Measurements from ENCODE around the gene ZSCAN18.

The ZSCAN18 gene

DNA sequence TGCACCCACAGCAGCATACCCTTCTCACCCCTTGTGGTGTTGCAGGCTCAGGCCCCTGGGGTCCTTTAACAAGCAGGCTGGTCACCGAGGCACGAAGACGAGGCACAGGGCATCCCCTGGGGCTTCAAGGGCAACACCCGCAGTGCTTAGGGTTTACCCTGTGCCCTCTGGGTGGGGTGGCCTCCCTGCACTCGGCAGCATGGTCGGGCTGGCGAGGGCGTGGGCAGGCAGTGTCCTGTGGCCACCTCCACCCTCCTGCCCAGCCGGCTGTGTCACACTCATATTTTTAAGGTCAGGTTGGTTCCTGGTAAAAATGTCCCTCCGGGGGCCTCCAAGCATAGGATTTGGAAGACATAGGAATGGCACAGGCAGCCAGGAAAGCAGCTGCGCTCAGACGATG, 50.4 kb downstream of the ZSCAN18 start:
- H3K27ac ChIP-seq (ENCODE audit: low read depth, low read length), result no peak overlapping the region
- H3K9ac ChIP-seq (ENCODE audit: low read length), result no peak overlapping the region
- H3K4me3 ChIP-seq (ENCODE audit: low read length), result no peak overlapping the region
- no peaks in the 10 kb centered on the region for H3K36me3 ChIP-seq (ENCODE audit: control insufficient read depth, insufficient read depth, low read length)
- no peaks in the 10 kb centered on the region for H3K4me1 ChIP-seq (ENCODE audit: control insufficient read depth, insufficient read depth, low read length)
- H3K27me3 ChIP-seq (ENCODE audit: control insufficient read depth, insufficient read depth, low read length), result no peaks in the 10 kb centered on the region

DNA sequence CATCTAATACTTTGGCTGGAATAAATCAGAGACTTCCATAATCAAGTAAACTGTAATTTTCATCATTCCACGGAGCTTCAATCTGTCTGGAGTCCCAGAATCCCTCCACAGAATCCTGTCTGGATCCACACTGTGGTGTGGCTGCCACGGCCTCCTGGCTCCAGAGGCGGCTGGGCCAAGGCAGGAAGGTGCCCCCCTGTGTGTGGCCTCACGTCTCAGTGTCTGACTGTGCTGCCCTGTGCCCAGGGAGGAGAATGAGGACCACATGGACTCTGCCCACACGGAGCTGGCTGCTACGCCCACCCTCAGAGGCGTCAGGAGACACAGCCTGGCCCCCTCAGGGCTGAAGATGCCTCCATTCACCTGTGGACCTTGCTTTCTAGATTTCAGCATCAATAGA, 51.2 kb downstream of the ZSCAN18 start:
- Histone ChIP-seq H3K27ac (ENCODE audit: low read depth, low read length) (no peak overlapping the region), H3K4me1 (ENCODE audit: control insufficient read depth, insufficient read depth, low read length) (no peaks in the 10 kb centered on the region), H3K27me3 (ENCODE audit: control insufficient read depth, insufficient read depth, low read length) (no peaks in the 10 kb centered on the region), H3K36me3 (ENCODE audit: control insufficient read depth, insufficient read depth, low read length) (no peaks in the 10 kb centered on the region), H3K4me3 (ENCODE audit: low read length) (no peak overlapping the region), H3K9ac (ENCODE audit: low read length) (no peak overlapping the region)

DNA sequence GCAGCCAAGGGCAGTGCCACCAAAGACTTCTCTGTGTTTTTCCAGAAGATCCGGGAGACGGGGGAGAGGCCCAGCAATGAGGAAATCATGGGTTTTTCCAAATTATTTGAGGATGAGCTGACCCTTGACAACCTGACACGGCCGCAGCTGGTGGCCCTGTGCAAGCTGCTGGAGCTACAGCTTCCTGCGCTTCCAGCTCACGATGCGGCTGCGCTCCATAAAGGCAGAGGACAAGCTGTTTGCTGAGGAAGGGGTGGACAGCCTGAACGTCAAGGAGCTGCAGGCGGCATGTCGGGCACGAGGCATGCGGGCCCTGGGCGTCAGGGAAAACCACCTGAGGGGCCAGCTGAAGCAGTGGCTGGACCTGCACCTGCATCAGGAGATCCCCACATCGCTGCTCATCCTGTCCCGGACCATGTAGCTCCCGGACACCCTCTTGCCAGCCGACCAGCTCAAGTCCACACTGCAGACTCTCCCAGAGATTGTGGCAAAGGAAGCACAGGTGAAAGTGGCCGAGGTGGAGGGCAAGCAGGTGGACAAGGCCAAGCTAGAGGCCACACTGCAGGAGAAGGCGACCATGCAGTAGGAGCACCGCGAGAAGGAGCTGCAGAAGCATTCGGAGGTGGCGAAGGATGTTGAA, 52.5 kb downstream of the ZSCAN18 start:
- no peaks in the 10 kb centered on the region for H3K36me3 ChIP-seq (ENCODE audit: control insufficient read depth, insufficient read depth, low read length)
- no peak overlapping the region for H3K4me3 ChIP-seq (ENCODE audit: low read length)
- no peak overlapping the region for H3K27ac ChIP-seq (ENCODE audit: low read depth, low read length)
- H3K9ac ChIP-seq (ENCODE audit: low read length), result no peak overlapping the region
- H3K4me1 ChIP-seq (ENCODE audit: control insufficient read depth, insufficient read depth, low read length), result no peaks in the 10 kb centered on the region
- no peaks in the 10 kb centered on the region for H3K27me3 ChIP-seq (ENCODE audit: control insufficient read depth, insufficient read depth, low read length)

DNA sequence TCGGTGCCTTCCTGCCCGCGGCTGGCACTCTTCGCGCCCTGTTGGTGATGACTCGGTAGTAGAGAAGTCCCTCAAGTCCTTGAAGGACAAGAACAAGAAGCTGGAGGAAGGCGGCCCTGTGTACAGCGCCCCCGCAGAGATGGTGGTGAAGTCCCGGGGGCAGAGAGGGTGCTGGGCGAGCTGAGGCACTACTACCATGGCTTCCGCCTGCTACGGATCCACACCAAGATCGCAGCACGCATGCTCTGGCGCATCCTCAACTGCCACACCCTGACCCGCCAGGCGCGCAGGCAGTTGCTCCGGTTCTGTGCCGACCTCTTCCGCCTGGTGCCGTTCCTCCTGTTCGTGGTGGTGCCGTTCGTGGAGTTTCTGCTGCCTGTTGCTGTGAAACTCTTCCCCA, 53.1 kb downstream of the ZSCAN18 start:
- H3K36me3 ChIP-seq (ENCODE audit: control insufficient read depth, insufficient read depth, low read length), result no peaks in the 10 kb centered on the region
- no peaks in the 10 kb centered on the region for H3K27me3 ChIP-seq (ENCODE audit: control insufficient read depth, insufficient read depth, low read length)
- no peaks in the 10 kb centered on the region for H3K4me1 ChIP-seq (ENCODE audit: control insufficient read depth, insufficient read depth, low read length)
- H3K9ac ChIP-seq (ENCODE audit: low read length), result no peak overlapping the region
- H3K4me3 ChIP-seq (ENCODE audit: low read length), result no peak overlapping the region
- no peak overlapping the region for H3K27ac ChIP-seq (ENCODE audit: low read depth, low read length)

DNA sequence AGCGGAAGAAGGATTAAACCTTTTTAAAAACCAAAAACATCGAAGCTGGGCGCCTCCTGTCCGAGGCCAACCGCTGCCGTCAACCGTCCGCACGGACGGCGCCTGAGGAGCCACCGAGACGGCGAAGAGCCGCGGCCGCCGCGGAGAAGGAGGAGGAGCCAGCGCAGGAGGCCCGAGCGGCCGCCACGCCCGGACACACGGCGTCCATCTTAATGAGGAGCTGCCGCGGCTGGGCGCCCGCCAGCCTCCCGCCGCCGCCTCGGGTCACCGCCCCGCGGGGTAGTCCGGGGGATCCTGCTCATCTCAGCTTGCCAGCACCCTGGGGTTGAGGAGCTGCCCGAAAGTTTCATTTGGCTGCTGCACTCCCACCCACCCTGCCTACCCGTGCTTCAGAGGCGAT, 53.6 kb downstream of the ZSCAN18 start:
- Histone ChIP-seq H3K27ac (ENCODE audit: low read depth, low read length) (no peak overlapping the region), H3K36me3 (ENCODE audit: control insufficient read depth, insufficient read depth, low read length) (no peaks in the 10 kb centered on the region), H3K9ac (ENCODE audit: low read length) (no peak overlapping the region), H3K4me3 (ENCODE audit: low read length) (no peak overlapping the region), H3K4me1 (ENCODE audit: control insufficient read depth, insufficient read depth, low read length) (no peaks in the 10 kb centered on the region), H3K27me3 (ENCODE audit: control insufficient read depth, insufficient read depth, low read length) (no peaks in the 10 kb centered on the region)

DNA sequence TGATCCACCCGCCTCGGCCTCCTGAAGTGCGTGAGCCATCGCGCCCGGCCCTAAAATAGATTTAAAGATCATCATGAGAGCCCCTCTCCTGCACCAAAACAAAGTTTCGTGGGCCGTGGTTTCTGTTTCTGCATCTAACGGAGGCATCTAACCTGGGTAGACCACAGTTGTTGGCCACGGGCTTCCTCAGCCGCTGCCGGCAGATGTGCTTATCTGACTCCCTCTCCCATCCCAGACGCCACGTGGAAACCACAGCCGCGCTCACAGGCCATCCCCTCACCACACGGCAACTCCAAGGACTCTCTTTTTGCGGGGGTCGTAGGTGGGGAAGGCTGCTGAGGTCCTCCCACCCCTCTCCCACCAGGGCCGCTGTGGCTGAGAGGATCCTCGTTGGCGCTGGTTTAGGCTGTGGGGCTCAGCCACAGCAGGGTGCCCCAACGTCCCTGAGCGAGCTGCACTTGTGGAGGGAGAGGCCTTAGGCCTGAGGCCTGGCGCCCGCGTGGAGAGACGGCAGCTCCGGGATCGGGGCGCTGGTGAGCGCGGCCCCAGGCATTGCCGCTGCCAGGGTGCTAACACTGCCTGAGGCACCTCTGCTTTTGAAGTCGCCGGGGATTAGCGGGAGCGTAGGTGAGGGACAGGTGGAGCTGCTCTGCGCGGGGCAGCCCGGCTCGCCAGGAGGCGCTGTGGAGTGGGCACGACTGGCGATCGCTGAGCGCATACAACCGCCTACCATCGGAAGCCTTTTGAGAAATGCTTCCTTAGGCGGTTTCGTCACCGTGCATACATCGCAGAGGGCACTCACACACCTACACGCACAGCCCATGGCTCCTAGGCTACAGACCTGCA, 55.3 kb downstream of the ZSCAN18 start:
- Histone ChIP-seq H3K36me3 (ENCODE audit: control insufficient read depth, insufficient read depth, low read length) (no peaks in the 10 kb centered on the region), H3K9ac (ENCODE audit: low read length) (no peak overlapping the region), H3K27me3 (ENCODE audit: control insufficient read depth, insufficient read depth, low read length) (no peaks in the 10 kb centered on the region), H3K4me1 (ENCODE audit: control insufficient read depth, insufficient read depth, low read length) (no peaks in the 10 kb centered on the region), H3K4me3 (ENCODE audit: low read length) (no peak overlapping the region), H3K27ac (ENCODE audit: low read depth, low read length) (no peak overlapping the region)

DNA sequence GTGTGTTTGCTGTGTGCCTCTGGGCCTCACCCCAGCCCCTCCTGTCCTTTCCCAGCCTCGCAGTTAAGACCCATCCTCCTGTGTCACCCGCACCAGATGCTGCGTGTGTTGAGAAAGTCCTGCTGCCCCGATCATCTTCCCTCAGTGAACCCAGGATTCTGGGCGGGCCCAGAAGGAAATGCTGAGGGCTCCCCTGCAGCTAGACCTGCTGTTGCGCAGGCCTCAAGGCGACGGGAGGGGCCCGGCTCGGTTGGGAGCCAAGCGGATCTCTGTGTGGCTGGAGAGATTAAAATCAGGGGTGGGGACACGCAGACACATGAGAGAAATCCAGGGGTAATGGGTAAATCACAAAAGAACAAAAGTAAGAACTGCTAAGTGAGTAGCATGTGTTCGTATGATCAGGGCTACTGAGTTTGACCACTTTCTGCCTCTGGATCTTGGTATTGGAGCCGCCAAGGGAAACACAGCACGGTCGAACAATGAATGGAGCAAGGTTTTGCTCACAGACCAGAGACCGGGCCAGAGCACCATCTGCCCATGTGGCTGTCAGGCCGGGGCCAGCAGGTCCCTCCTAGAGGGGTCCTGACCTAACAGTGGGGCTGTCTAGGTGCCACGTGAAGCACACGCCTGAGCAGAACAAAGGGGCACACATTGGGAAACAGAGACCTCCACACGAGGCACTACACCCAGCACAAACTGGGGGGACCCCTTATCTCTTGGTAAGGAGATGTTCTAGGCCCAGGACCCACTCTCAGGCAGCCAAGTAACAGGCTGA, 57.1 kb downstream of the ZSCAN18 start:
- Histone ChIP-seq H3K4me1 (ENCODE audit: control insufficient read depth, insufficient read depth, low read length) (no peaks in the 10 kb centered on the region), H3K9ac (ENCODE audit: low read length) (no peak overlapping the region), H3K27ac (ENCODE audit: low read depth, low read length) (no peak overlapping the region), H3K36me3 (ENCODE audit: control insufficient read depth, insufficient read depth, low read length) (no peaks in the 10 kb centered on the region), H3K27me3 (ENCODE audit: control insufficient read depth, insufficient read depth, low read length) (no peaks in the 10 kb centered on the region), H3K4me3 (ENCODE audit: low read length) (no peak overlapping the region)

DNA sequence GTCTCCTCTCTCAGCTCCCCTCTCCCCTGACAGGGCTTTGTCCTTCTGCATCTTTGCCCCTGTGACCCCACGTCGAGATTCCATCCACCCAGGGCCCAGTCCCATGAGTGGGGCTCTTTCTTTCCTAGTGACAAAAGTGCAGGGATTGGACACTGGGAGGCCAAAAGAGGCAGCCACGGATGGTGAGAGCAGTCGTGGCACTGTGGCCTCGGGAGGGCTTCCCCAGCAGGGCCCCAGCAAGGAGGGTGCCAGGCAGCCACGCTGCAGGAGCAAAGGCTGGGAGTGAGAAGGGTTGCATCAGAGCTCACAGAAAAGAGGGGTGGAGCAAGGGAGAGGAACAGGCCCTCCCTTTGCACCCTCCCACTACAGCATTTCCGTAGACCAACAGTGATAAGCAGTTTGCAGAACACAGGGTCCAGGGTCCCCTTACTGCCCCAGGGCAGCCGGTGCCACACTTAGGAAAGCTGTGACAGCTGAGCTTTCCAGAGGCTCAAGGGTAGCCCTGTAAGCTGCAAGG, 59.3 kb downstream of the ZSCAN18 start:
- H3K27me3 ChIP-seq (ENCODE audit: control insufficient read depth, insufficient read depth, low read length), result no peaks in the 10 kb centered on the region
- H3K36me3 ChIP-seq (ENCODE audit: control insufficient read depth, insufficient read depth, low read length), result no peaks in the 10 kb centered on the region
- no peak overlapping the region for H3K4me3 ChIP-seq (ENCODE audit: low read length)

DNA sequence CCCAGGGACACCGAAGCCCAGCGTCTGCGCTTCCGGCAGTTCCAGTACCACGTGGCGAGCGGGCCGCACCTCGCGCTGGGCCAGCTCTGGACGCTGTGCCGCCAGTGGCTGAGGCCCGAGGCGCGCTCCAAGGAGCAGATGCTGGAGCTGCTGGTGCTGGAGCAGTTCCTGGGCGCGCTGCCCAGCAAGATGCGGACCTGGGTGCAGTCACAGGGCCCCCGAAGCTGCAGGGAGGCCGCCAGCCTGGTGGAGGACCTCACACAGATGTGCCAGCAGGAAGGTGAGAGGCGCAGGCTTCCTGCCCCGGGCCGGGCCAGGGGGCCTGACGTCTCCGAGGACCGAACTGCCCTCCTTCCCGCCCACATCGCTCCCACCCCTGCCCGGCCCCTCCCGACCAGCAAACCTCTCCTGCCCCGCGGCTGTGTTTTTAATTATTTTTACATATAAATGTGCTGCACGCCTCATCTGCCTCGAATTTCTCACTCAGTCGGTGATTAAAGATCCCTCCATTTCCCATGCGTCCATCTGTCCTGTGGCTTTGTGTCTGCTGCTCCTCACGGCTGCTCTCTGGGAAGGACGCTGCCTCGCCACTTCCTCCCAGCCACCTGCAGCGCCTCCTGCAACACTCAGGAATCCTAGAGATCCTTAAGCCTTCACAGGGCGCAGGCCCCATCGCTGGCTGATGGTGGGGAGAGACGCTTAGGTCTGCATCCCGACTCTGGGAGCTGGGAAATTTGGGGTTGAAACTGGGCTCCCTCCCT, 59.9 kb downstream of the ZSCAN18 start:
- no peak overlapping the region for H3K9ac ChIP-seq (ENCODE audit: low read length)
- H3K27ac ChIP-seq (ENCODE audit: low read depth, low read length), result no peak overlapping the region
- no peaks in the 10 kb centered on the region for H3K4me1 ChIP-seq (ENCODE audit: control insufficient read depth, insufficient read depth, low read length)
- H3K27me3 ChIP-seq (ENCODE audit: control insufficient read depth, insufficient read depth, low read length), result no peaks in the 10 kb centered on the region
- no peak overlapping the region for H3K4me3 ChIP-seq (ENCODE audit: low read length)
- no peaks in the 10 kb centered on the region for H3K36me3 ChIP-seq (ENCODE audit: control insufficient read depth, insufficient read depth, low read length)

More for the DNA sequence above, 59.3 kb downstream of the ZSCAN18 start:
- no peaks in the 10 kb centered on the region for H3K4me1 ChIP-seq (ENCODE audit: control insufficient read depth, insufficient read depth, low read length)
- no peak overlapping the region for H3K9ac ChIP-seq (ENCODE audit: low read length)
- no peak overlapping the region for H3K27ac ChIP-seq (ENCODE audit: low read depth, low read length)

DNA sequence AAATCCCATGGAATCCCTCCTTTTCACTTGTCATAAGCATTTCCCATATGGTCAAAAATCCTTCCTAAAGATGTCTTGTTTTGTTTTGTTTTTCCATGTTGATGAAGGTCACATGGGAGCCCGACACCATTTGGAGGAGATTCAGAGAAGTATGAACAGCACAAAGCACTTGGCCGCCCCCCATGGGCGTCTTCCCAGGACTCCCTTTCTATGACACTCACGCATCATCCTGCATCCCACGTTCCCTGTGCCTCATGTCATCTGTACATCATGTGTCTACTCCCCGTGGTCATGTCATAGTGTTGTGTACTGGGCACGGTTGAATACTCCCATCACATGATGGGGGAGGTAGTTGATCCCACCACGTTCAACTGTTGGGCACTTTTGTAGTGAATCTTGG, 62.2 kb downstream of the ZSCAN18 start:
- Histone ChIP-seq H3K4me3 (ENCODE audit: low read length) (no peak overlapping the region), H3K36me3 (ENCODE audit: control insufficient read depth, insufficient read depth, low read length) (no peaks in the 10 kb centered on the region), H3K27ac (ENCODE audit: low read depth, low read length) (no peak overlapping the region), H3K4me1 (ENCODE audit: control insufficient read depth, insufficient read depth, low read length) (no peaks in the 10 kb centered on the region), H3K27me3 (ENCODE audit: control insufficient read depth, insufficient read depth, low read length) (no peaks in the 10 kb centered on the region), H3K9ac (ENCODE audit: low read length) (no peak overlapping the region)

DNA sequence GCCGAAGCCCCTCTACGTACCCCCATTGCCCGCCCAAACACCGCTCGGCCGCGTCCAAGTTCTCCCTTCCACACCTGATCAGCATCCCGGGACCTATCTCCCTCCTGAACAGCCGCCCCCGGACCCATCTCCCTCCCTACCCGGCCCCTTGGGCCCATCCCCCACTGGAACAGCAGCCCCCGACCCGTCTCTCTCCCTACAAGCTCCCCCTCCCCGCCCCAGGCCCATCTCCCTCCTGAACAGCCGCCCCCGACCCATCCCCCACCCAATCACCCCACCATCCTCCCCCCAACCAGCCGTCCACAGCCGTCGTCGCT, 63.6 kb downstream of the ZSCAN18 start:
- Histone ChIP-seq H3K9ac (ENCODE audit: low read length) (no peak overlapping the region), H3K27ac (ENCODE audit: low read depth, low read length) (no peak overlapping the region), H3K4me3 (ENCODE audit: low read length) (no peak overlapping the region), H3K27me3 (ENCODE audit: control insufficient read depth, insufficient read depth, low read length) (no peaks in the 10 kb centered on the region), H3K36me3 (ENCODE audit: control insufficient read depth, insufficient read depth, low read length) (no peaks in the 10 kb centered on the region), H3K4me1 (ENCODE audit: control insufficient read depth, insufficient read depth, low read length) (no peaks in the 10 kb centered on the region)
